ENCODE results near the gene OGDH.
"Not testable (repeated sequence)": the region's sequence is repeated elsewhere in the genome, so short reads cannot be mapped to it uniquely, and the experiment has no call there.

OGDH gene

GRCh38 chr7:44706788-44707557 is 100.5 kb downstream of the OGDH start:
- no peak for DNase-seq (ENCODE audit: low read depth in 2 of 2)

DNA sequence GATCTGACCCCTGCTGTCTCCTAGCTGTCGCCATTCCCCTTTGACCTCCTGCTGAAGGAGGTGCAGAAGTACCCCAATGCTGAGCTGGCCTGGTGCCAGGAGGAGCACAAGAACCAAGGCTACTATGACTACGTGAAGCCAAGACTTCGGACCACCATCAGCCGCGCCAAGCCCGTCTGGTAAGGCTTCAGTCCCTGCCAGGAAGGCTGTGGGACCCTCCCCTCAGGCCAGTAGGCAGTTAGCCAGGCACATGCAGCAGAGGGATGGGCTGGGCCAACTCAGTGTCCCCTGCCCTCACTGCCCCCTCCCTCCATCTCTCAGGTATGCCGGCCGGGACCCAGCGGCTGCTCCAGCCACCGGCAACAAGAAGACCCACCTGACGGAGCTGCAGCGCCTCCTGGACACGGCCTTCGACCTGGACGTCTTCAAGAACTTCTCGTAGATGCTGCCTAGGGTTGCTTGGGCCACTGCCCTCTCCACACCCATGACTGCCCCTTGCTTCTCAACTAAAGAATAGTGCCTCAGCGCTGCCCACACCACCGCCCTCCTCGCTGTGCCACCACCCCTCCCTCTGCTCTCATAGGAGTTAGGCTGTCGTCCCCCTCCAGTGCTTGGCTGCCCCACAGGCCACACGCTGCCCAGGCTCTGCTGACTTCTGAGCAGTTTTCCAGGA is 101.3 kb downstream of the OGDH start:
- DNase-seq (ENCODE audit: low read depth in 2 of 2): no peak

- no peak for DNase-seq (ENCODE audit: low read depth in 2 of 2)
These were observed 102.8 kb downstream of the OGDH start for GRCh38 chr7:44709011-44709915.

- DNase-seq (ENCODE audit: low read depth in 2 of 2): no peak
These were observed 103.6 kb downstream of the OGDH start for GRCh38 chr7:44709945-44710596.

DNA sequence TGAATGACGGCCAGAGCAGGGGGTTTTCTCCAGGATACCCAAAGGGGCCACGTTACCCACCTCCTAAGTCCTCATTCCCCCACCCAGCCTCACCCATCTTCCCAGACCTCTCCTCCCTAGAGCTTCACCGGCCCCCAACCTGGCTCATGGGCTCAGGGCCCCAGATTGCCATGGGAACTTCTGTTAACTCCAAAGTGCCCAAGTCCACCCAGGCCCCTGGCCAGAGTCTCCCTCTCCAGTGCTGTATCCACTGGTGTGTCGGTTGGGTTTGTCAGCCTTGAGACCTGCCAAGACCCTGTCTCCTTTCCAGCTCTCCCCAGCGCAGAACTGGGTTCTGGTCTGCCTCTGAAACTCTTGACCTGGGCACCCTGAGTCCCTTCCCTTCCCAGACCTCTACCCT is 105.1 kb downstream of the OGDH start:
- no peak for DNase-seq (ENCODE audit: low read depth in 2 of 2)

- DNase-seq (ENCODE audit: low read depth in 2 of 2): no peak
These were observed 105.6 kb downstream of the OGDH start for GRCh38 chr7:44712012-44712411.

DNA sequence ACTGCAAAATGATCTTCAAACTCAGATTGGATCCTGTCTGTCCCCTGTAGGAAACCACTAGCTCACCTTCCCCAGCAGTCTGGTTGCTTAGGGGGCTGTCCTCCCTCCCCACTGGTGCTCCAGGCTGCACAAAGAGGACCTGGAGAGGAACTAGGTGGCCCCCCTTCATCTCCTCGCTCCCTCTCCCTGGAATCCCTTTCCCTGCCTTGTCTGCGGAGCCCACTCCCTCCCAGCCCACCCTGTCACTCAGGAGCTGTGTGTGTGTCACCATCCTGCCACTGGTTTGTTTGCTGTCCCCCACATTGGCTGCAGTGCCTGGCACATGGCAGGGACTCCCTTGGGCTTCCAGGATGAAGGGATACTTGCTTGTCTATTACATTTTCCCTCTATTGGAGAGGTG is 106.7 kb downstream of the OGDH start:
- DNase-seq (ENCODE audit: low read depth in 2 of 2): no peak

DNA sequence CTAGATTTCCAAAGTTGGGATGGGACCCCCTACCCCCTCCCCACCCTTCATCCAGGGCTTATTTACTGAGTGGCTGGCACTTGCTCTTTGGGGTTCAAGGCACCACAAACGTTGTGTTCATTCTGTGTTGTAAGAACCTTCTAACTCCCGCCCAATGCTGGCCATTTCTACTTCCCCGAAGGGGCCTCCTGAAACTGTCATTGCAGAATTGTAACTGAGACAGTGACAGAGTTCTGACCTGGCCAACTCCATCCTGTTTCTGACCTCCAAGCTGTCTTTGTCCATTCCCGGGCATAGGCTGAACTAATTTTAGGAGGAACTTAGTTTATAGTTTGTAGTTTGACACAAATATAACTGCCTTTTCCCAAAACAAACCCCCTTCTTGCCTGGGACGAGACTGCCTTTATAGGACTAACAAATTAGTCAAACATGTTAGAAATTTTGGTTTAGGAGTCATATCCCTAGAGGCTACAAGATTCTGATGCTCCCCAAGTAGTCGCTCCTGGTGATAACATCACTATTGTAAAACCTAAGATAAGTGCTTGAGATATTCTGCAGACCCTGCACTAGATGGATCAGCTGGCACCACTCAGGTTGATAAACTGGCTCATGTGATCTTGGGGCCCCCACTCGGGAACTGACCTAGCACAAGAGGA is 107.4 kb downstream of the OGDH start:
- no peak for DNase-seq (ENCODE audit: low read depth in 2 of 2)

DNA sequence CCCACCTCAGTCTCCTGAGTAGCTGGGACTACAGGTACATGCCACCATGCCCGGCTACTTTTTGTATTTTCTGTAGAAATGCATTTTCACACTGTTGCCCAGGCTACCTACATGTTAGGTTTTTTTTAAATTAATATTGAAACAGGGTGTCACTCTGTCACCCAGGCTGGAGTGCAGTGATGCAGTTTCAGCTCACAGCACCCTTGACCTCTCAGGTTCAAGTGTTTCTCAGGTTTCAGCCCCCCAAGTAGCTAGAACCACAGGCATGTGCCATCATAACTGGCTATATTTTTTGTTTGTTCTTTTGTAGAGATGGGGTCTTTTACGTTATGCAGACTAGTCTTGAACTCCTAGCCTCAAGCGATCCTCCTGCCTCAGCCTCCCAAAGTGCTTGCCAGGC is 109.8 kb downstream of the OGDH start:
- DNase-seq (ENCODE audit: low read depth in 2 of 2): no peak

- DNase-seq (ENCODE audit: low read depth in 2 of 2): no peak
These were observed 113.9 kb downstream of the OGDH start for GRCh38 chr7:44720301-44720700.

DNA sequence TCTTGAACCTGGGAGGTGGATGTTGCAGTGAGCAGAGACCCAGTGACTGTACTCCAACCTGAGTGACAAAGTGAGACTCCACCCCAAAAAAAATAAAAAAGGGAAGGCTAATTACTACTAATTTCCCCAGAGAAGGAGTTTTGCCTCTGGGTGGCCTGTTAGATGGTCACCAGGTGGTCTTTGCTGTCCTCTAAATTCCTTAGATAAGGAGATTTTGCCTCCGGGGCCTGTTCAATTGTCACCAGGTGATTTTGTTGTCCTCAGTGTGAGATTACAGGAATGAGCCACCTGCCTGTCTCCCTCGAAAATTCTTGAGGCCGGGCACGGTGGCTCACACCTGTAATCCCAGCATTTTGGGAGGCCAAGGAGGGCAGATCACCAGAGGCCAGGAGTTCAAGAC is 117.8 kb downstream of the OGDH start:
- DNase-seq (ENCODE audit: low read depth in 2 of 2): no peak

GRCh38 chr7:44726250-44726649 is 119.8 kb downstream of the OGDH start:
- not testable (repeated sequence) for DNase-seq (ENCODE audit: low read depth in 2 of 2)

GRCh38 chr7:44727158-44727936 is 120.9 kb downstream of the OGDH start:
- no peak for DNase-seq (ENCODE audit: low read depth in 2 of 2)

DNA sequence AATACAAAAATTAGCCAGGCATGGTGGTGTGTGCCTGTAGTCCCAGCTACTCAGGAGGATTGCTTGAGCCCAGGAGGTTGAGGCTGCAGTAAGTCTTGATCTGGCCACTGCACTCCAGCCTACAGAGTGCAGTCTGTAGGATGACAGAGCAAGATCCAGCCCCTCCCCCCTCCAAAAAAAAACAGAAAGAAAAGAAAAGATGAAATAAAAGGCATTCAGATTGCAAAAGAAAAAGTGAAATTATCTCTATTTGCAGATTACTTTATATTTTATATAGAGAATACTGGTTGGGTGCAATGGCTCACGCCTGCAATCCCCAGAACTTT is 121.5 kb downstream of the OGDH start:
- no peak for DNase-seq (ENCODE audit: low read depth in 2 of 2)

GRCh38 chr7:44729949-44730590 is 123.6 kb downstream of the OGDH start:
- no peak for DNase-seq (ENCODE audit: low read depth in 2 of 2)

- not testable (repeated sequence) for DNase-seq (ENCODE audit: low read depth in 2 of 2)
These were observed 126.5 kb downstream of the OGDH start for GRCh38 chr7:44732971-44733370.

DNA sequence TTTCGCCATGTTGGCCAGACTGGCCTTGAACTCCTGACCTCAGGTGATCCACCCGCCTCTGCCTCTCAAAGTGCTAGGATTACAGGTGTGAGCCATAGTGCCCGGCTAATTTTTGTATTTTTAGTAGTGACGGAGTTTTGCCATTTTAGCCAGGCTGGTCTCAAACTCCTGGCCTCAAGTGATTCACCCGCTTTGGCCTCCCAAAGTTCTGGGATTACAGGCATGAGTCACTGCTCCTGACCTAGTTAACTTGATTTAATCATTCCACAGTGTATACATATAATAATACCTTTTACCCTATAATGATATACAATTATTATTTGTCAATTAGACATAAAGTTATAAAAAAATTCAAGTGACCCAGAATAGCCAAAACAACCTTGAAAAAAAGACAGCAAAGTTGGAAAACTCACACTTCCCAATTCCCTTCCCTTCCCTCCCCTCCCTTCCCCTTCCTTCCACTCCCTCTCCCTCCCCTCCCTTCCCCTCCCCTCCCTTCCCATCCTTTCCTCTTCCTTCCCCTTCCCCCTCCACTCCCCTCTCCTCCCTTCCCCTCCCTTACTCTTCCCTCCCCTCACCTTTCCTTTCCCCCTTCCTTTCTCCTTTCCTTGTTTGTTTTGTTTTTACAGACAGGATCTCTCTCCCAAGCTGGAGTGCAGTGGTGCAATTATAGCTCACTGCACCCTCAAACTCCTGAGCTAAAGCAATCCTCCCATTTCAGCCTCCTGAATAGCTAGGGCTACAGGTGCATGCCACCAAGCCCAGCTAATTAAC is 127.5 kb downstream of the OGDH start:
- no peak for DNase-seq (ENCODE audit: low read depth in 2 of 2)

DNA sequence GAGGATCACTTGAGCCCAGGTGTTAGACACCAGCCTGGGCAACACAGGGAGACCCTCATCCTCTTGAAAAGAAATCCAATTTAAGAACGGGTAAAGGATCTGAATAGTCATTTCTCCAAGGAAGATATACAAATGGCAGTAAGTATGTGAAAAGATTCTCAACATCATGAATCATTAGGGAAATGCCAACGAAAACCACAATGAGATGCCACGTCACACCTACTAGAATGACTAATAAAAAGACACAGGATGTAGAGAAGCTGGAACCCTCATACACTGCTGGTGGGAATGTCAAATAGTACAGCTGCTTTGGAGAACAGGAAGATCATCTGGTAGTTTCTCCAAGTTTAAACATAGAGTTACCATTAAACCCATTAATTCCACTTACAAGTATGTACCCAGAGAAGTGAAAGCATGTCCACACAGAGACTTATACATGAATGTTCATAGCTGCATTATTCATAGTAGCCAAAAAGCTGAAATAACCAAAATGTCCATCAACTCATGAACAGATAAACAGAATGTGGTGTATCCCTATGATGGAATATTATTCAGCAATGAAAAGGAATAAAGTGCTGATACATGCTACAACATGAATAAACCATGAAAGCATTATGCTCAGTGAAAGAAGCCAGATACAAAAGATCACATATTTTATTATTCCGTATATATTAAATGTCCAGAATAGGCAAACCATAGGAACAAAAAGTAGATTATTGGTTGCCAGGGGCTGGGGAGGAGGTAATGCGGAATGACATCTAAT is 129.2 kb downstream of the OGDH start:
- DNase-seq (ENCODE audit: low read depth in 2 of 2): no peak

DNA sequence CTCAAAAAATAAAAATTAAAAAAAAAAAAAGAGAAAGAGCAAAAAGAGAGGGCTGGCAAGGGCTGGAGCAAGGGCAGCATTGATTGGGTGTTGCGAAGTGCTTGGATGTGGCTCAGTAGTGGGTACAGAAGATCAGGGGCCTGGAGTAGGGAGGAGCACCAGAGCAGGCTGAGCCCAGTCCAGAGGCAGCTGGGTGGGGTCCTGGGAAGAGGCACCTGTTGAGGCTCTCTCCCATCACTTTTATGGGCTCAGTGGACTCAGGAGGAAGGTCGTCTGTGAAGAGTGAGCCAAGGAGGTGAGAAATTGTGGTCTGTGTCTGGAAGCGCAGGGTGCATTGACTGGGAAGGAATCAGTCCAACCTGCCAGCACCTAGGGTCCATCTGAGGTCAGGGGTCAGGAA is 130.5 kb downstream of the OGDH start:
- no peak for DNase-seq (ENCODE audit: low read depth in 2 of 2)

Measured in stimulated activated CD8-positive, alpha-beta memory T cell treated with anti-CD3 and anti-CD28 coated beads, Interleukin-7, amount 100 ng/mL, for 1 hour (primary cell).